Keratinocyte (primary cell): ENCODE measurements around the gene UGT1A8.

Experiments used
- CTCF ChIP-seq, 3 experiments: IDR thresholded peaks in 1 of 3; conservative IDR thresholded peaks in 1 of 3; optimal IDR thresholded peaks in 1 of 3; 2 replicates in 2 of 3; 3 replicates in 1 of 3; pipeline versions ENCODE3 to v1.5.1; 2011; ENCODE audit warnings: low read length in 3 of 3, mild to moderate bottlenecking in 3 of 3, moderate library complexity in 2 of 3, control low read depth in 1 of 3, inconsistent platforms in 1 of 3; ENCODE audit not compliant: insufficient read depth in 2 of 3; ENCODE audit errors: extremely low read depth in 1 of 3
- EZH2 ChIP-seq: IDR thresholded peaks from one replicate; pipeline ENCODE4 v1.6.1; 2012; ENCODE audit warnings: inconsistent platforms, mild to moderate bottlenecking, low read length, moderate library complexity

DNA sequence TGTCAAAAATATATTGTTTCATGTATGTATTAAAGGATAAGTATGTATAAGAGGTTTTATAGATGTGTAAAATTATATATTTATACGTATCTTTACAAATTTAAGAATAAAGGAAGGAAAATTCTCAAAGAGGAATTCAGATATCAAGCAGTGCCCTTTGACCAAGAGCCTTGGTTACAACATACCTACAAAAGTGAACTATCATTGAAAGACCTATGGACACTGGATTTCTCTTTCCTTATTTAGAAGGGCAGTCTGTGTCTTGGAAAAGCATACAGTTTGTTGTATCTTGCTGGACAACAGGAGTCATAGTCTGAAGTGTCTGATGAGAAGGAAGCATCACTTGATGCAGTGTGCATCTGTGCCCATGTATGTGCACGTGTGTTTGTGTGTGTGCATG lies 29.0 kb upstream of the UGT1A8 start:
- TF ChIP-seq CTCF (optimal IDR thresholded peaks at IDR 0.05 in 1 of 3, IDR thresholded peaks at IDR 0.05 in 1 of 3, conservative IDR thresholded peaks at IDR 0.05 in 1 of 3; ENCODE audit: extremely low read depth in 1 of 3, insufficient read depth in 2 of 3, low read length in 3 of 3) (no peak), EZH2 (no peak)
